Activated T-cell treated with anti-CD3 and anti-CD28 coated beads, Interleukin-2, amount 50 U/mL, for 24 hours (primary cell): ENCODE measurements around the gene ACACA.

ENCODE experiments used
- DNase-seq: peaks from one replicate; pipeline ENCODE4 v3.0.0-alpha.2; 2020
- H3K27ac Mint-ChIP-seq: 2 replicates; pipeline ENCODE4 v1.8.0; 2020; ENCODE audit warnings: mild to moderate bottlenecking, mixed read lengths
- H3K27me3 Mint-ChIP-seq: 2 replicates; pipeline ENCODE4 v1.8.0; 2020; ENCODE audit warnings: mixed read lengths
- H3K36me3 Mint-ChIP-seq: 2 replicates; pipeline ENCODE4 v1.8.0; 2020; ENCODE audit warnings: low read depth, mixed read lengths
- H3K4me1 Mint-ChIP-seq: 2 replicates; pipeline ENCODE4 v1.8.0; 2020; ENCODE audit warnings: low read depth, mixed read lengths
- H3K4me3 Mint-ChIP-seq: 2 replicates; pipeline ENCODE4 v1.8.0; 2020; ENCODE audit warnings: mild to moderate bottlenecking, moderate library complexity, mixed read lengths
- H3K9me3 Mint-ChIP-seq: 2 replicates; pipeline ENCODE4 v1.8.0; 2020; ENCODE audit warnings: mixed read lengths

ACACA gene

DNA sequence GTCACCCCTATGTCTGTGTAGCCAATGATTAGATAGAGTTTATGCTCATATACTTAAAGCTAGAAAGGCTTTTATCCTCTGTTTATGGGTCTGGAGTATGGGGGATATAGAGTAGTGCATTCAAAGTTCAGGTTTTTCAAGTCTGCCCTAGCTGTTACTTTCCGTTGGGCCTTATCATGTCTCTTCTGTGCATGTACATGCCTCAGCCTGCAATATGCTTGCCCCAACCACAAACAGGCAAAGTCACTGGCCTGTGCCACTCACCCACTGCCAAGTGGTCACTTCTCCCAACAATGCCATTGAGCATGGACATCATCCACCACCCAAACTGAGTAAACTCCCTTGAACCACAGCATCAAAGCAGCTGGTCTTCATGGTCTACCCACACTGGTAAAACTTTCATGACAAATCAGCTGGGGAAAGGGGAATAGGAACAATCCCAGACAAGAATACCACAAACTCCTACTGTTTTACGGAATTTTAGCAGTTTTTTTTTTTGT lies 101.2 kb downstream of the ACACA start:
- H3K4me3 Mint-ChIP-seq, result no peak overlapping the region
- H3K27me3 Mint-ChIP-seq, result no peaks in the 10 kb centered on the region
- peaks cover 47% of the 10 kb centered on the region for H3K36me3 Mint-ChIP-seq
- no peak overlapping the region for H3K27ac Mint-ChIP-seq
- H3K9me3 Mint-ChIP-seq, result no peaks in the 10 kb centered on the region
- no peak for DNase-seq
- H3K4me1 Mint-ChIP-seq, result no peaks in the 10 kb centered on the region

DNA sequence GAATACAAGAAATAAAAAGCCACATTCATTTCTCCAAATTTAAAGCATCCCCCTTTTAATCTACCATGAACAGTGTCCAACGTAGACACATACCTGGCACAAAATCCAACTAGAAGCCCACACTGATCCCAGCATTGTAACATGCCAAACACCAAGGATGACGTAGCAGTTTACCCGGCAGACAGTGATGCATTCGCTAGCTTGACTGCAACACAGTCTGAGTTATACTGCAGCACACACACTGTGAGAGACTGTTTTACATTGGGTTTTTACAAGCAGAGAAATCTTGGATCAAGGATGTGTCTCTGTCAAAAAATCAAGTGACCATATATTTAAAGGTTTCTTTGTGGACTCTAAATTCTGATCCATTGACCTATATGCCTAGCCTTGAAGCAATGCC lies 105.3 kb downstream of the ACACA start:
- H3K27me3 Mint-ChIP-seq, result no peaks in the 10 kb centered on the region
- peaks cover 2% of the 10 kb centered on the region for H3K4me1 Mint-ChIP-seq
- no peak overlapping the region for H3K4me3 Mint-ChIP-seq
- H3K36me3 Mint-ChIP-seq, result peaks cover 34% of the 10 kb centered on the region
- DNase-seq, result no peak
- H3K27ac Mint-ChIP-seq, result no peak overlapping the region
- H3K9me3 Mint-ChIP-seq, result no peaks in the 10 kb centered on the region

DNA sequence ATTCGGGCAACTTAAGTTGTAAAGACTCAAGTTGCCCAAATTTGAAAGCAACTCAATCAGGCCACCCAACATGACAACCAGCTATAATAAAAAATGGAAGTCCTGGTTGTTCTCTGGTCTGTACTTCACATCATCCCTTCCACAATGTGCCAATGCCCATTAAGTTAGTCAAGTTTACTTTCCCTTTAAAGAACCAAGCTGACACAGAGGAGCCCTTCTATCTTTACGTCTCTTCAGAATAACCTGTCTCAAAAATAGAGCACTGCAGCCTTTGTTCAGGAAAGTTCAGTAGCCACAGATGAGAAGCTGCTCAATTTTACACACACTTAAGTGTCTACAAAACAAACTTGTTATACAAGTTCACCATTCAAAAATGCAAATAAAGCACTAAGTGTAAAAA lies 106.0 kb downstream of the ACACA start:
- H3K36me3 Mint-ChIP-seq, result peaks cover 31% of the 10 kb centered on the region
- no peak for DNase-seq
- no peak overlapping the region for H3K4me3 Mint-ChIP-seq
- H3K27me3 Mint-ChIP-seq, result no peaks in the 10 kb centered on the region
- peaks cover 2% of the 10 kb centered on the region for H3K4me1 Mint-ChIP-seq
- H3K27ac Mint-ChIP-seq, result no peak overlapping the region
- no peaks in the 10 kb centered on the region for H3K9me3 Mint-ChIP-seq

DNA sequence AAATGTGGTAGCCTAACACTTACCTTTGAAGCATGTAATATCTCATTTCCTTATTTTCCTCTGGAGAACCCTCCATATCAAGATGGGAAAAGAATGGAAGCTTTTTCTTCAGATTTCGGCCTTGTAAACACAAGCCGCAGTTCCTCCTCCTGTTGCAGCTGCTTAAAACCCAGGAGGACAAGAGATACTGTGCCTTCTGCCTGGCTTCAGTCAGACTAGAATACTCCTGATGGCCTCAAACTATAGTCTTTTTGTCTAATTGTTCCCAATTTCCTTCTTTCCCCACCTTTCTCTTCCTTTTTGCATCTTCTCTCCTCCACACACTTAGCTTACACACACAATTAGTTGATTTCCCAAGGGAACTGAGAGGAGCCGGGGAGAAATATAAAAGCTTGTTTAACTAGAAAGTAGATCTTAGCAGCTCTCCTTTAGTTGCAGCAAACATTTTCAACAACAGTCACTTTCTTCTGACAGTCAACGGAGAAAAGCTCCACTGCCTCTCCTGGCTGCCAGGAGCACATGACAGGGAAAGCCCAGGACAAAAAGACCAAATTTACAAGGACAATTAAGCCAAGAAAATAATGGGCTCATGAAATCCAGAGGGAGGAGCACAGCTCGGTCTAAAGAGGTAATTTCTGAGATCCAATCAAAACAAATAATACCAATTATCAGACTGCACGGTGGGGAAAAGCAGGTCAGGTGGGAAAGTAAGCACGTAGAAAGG lies 107.2 kb downstream of the ACACA start:
- H3K27me3 Mint-ChIP-seq, result no peaks in the 10 kb centered on the region
- no peaks in the 10 kb centered on the region for H3K9me3 Mint-ChIP-seq
- no peak for DNase-seq
- H3K27ac Mint-ChIP-seq, result no peak overlapping the region
- no peak overlapping the region for H3K4me3 Mint-ChIP-seq
- peaks cover 29% of the 10 kb centered on the region for H3K36me3 Mint-ChIP-seq
- H3K4me1 Mint-ChIP-seq, result peaks cover 2% of the 10 kb centered on the region

DNA sequence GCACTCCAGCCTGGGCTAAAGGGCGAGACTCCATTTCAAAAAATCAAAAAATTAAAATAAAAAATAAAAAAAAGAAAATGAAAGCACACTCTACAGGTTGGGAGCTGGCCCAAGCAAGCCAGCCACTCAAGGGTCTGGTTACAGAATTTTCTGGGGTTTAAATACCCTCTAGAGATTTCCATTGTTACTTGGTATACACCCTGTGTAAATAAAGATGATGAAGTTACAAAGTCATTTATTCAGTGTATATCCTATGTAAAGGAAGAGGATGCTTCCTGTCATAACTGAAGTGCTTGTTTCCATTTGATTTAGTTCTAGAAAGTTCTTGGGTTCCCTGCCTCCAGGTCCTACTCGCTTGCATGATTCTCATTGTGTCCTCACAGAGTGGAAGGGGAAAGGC lies 110.7 kb downstream of the ACACA start:
- Mint-ChIP-seq H3K36me3 (peaks cover 17% of the 10 kb centered on the region), H3K27me3 (no peaks in the 10 kb centered on the region), H3K9me3 (no peaks in the 10 kb centered on the region), H3K27ac (no peak overlapping the region), H3K4me3 (no peak overlapping the region), H3K4me1 (peaks cover 3% of the 10 kb centered on the region)
- no peak for DNase-seq

DNA sequence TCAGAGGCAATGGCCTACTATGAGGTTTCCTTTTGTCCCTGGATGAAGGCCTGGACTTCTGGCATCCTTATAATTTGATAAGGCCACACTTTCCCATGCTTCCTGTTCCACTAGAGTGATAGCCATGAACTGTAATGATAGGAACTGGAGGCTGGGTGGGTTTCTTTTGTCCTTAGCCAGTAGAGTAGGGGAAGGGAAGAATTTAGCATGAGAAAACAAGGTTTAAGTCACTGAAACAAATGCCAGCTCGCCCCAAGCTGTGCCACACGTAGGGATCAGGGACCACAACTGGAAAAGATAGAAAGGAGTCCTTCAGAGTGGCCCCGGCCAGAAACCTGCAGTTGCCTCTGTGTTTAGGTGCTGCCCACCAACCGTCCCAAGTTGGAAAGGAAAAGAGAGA lies 111.7 kb downstream of the ACACA start:
- H3K4me3 Mint-ChIP-seq, result no peak overlapping the region
- no peaks in the 10 kb centered on the region for H3K27me3 Mint-ChIP-seq
- H3K36me3 Mint-ChIP-seq, result peaks cover 20% of the 10 kb centered on the region
- no peak for DNase-seq
- no peaks in the 10 kb centered on the region for H3K9me3 Mint-ChIP-seq
- no peak overlapping the region for H3K27ac Mint-ChIP-seq
- peaks cover 3% of the 10 kb centered on the region for H3K4me1 Mint-ChIP-seq

DNA sequence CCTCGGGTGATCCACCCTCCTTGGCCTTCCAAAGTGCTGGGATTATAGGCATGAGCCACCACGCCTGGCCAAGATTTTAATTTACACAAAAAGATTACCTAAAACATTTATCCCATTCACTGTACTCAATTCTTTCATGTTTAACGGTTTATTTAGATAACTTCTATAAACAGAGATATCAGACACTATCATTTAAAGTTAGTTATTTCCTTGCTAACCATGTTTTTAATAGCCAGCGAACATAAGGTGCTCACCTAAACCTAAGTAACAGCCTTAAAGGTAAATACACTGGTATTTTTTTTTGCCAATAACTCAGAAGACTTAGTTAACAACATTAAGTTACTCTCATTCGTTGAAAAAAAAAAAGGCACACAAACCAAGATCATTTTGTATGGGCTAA lies 112.9 kb downstream of the ACACA start:
- Mint-ChIP-seq H3K27me3 (no peaks in the 10 kb centered on the region), H3K4me3 (no peak overlapping the region), H3K9me3 (no peaks in the 10 kb centered on the region), H3K4me1 (peaks cover 3% of the 10 kb centered on the region), H3K36me3 (peaks cover 24% of the 10 kb centered on the region), H3K27ac (no peak overlapping the region)
- no peak for DNase-seq

DNA sequence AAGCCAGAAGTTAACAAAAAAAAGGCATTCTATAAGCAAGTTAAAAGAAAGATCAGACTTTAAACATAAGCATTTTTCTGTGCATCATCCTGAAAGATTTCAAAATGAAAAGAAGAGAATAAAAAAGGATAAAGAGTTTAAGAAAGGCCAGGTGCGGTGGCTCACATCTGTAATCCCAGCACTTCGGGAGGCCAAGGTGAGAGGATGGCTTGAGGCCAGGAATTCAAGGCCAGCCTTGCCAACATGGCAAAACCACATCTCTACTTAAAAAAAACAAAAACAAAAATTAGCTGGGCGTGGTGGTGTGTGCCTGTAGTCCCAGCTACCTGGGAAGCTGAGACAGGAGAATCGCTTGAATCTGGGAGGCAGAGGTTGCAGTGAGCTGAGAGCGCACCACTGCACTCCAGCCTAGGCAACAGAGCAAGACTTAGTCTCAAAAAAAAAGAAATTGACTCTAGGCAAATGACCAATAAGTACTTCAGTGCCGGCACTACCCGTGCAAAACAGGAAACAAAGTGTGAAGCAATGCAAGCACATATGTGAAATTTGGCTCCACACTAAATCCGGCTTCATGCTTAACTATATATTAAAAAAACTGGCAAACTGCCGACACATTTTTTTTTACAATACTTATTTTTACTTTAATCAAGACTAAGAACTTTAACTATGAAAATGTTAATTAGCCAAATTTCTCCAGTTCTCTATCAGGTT lies 114.1 kb downstream of the ACACA start:
- peaks cover 1% of the 10 kb centered on the region for H3K4me1 Mint-ChIP-seq
- no peak overlapping the region for H3K4me3 Mint-ChIP-seq
- H3K9me3 Mint-ChIP-seq, result no peaks in the 10 kb centered on the region
- DNase-seq, result no peak
- H3K36me3 Mint-ChIP-seq, result peaks cover 25% of the 10 kb centered on the region
- H3K27ac Mint-ChIP-seq, result no peak overlapping the region
- H3K27me3 Mint-ChIP-seq, result no peaks in the 10 kb centered on the region

DNA sequence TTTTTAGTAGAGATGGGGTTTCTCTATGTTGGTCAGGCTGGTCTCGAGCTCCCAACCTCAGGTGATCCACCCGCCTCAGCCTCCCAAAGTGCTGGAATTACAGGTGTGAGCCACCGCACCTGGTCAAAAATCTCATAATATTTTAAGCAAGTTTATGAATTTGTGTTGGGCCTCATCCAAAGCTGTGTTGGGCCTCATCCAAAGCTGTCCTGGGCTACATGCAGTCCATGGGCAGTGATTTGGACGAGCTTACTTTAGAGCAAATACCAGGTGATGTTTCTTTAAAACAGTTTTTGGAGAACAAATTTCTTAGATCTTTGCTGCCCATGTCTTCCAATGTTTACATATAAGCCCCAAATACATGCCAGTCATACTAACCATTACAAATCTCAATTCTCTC lies 115.3 kb downstream of the ACACA start:
- DNase-seq, result no peak
- H3K4me3 Mint-ChIP-seq, result no peak overlapping the region
- peaks cover 32% of the 10 kb centered on the region for H3K36me3 Mint-ChIP-seq
- H3K9me3 Mint-ChIP-seq, result no peaks in the 10 kb centered on the region
- H3K4me1 Mint-ChIP-seq, result peaks cover 1% of the 10 kb centered on the region
- H3K27me3 Mint-ChIP-seq, result no peaks in the 10 kb centered on the region
- no peak overlapping the region for H3K27ac Mint-ChIP-seq

DNA sequence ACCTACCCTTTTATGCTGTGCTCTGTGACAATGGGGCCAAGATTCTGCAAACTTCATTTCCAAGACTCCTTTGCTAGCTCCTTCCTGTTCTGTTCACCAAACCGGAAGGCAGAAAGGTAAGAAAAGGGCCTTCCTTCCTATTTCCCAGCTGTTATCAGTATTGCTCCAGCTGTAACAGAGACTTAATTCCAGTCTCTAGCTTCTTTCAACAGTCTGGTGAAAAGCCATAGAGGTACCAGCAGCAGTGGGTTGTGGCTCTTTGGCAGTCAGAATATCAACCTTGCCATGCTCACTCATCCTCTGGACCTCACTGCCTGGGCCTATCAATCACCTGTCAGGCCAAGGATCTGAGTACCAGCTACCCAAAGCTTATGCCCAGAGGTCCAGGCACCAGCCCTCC lies 120.2 kb downstream of the ACACA start:
- no peak for DNase-seq
- Mint-ChIP-seq H3K9me3 (no peaks in the 10 kb centered on the region), H3K4me1 (peaks cover 4% of the 10 kb centered on the region), H3K27me3 (no peaks in the 10 kb centered on the region), H3K36me3 (peaks cover 62% of the 10 kb centered on the region), H3K4me3 (no peak overlapping the region), H3K27ac (no peak overlapping the region)

DNA sequence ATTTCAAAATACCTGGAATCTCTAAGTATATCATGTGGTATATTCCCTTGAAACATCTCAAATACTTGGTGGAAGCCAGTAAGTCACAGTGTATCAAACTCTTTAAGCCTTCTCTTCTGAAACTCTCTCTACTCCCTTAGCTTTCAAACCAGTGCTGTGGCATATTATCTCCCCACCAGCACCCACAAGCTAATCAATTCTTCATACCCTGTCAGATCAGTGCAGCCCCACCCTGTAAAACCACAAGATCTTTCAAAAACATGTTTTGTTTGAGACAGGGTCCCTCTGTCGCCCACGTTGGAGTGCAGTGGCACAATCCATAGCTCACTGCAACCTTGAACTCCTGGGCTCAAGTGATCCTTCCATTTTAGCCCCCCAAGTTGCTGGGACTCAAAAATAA lies 122.4 kb downstream of the ACACA start:
- Mint-ChIP-seq H3K27ac (no peak overlapping the region), H3K4me3 (no peak overlapping the region), H3K9me3 (no peaks in the 10 kb centered on the region), H3K27me3 (no peaks in the 10 kb centered on the region), H3K4me1 (peaks cover 4% of the 10 kb centered on the region), H3K36me3 (peaks cover 68% of the 10 kb centered on the region)
- DNase-seq, result no peak

DNA sequence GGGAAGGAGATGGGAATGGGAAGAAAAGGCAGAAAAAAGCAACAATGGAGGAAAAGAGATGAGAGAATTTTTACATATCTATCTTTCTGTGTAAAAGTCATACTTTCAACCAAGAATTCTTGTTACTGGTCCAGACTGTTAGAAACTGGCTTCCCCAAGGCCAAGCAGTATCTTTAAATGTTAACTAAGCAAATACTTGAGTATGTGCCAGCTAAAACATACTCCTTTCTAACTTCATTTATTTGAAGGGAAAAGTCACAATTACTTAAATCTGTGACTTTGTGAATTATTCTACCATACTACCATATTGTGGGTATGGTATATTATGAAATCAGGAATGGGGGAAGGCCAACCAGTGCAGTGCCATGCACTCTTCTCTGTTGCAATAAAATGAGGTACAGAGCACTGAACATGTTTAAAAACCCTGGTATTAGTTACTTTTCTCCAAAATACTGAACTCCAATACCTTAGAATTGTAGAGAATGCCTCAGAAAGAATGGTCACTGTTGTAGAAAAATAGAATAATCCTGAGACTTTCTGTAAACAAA lies 123.1 kb downstream of the ACACA start:
- H3K36me3 Mint-ChIP-seq, result peaks cover 70% of the 10 kb centered on the region
- H3K4me1 Mint-ChIP-seq, result peaks cover 4% of the 10 kb centered on the region

DNA sequence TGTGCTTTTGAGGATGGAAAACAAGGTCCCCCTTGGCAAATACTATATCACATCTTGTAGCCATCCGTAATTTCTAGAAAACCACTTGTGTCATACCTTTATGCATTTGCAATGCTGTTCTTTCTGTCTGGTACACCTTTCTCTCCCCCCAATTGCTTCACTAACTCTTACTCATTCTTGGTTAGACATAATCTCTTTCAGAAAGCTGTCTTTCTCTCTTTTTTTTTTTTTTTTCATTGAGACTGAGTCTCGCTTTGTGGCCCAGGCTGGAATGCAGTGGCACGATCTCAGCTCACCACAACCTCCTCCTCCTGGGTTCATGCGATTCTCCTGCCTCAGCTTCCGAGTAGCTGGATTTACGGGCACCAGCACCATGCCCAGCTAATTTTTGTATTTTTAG lies 125.8 kb downstream of the ACACA start:
- Mint-ChIP-seq H3K27ac (no peak overlapping the region), H3K36me3 (peaks cover 81% of the 10 kb centered on the region), H3K4me1 (peaks cover 4% of the 10 kb centered on the region), H3K27me3 (no peaks in the 10 kb centered on the region), H3K9me3 (no peaks in the 10 kb centered on the region), H3K4me3 (no peak overlapping the region)
- no peak for DNase-seq

More for the DNA sequence above, 123.1 kb downstream of the ACACA start:
- Mint-ChIP-seq H3K27me3 (no peaks in the 10 kb centered on the region), H3K4me3 (no peak overlapping the region), H3K27ac (no peak overlapping the region), H3K9me3 (no peaks in the 10 kb centered on the region)
- DNase-seq, result no peak

DNA sequence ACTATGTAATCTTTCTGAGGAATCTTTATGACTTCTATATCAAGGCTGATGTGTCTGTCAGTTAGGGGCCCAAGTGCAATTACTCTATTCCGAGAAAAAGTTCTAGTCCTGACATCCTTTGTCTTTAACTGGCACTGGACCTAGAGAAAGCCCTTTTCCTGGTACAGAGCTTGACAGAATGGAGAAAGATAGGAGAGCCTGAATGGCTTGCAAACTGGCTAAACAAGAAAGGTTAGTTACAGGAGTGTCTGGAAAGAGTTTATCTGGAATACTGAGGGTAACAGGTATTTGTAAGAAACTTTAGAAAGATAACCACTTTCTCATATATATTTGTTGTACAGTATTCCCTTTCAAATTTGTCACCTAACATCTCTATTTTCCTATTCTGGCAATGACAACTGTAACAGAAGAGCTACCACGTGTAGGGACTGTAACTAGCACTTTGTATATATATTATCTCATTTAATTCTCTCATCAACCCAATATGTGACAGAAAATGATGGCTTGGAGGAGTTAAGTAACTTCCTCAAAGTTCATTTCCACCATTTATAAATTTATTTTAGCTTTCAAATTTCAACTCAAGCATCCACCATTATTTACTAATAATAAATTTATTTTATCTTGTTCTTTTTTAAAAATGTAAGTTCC lies 128.3 kb downstream of the ACACA start:
- Mint-ChIP-seq H3K9me3 (no peaks in the 10 kb centered on the region), H3K4me1 (no peaks in the 10 kb centered on the region), H3K27ac (no peak overlapping the region), H3K4me3 (no peak overlapping the region), H3K36me3 (peaks cover 86% of the 10 kb centered on the region), H3K27me3 (no peaks in the 10 kb centered on the region)
- DNase-seq, result no peak

DNA sequence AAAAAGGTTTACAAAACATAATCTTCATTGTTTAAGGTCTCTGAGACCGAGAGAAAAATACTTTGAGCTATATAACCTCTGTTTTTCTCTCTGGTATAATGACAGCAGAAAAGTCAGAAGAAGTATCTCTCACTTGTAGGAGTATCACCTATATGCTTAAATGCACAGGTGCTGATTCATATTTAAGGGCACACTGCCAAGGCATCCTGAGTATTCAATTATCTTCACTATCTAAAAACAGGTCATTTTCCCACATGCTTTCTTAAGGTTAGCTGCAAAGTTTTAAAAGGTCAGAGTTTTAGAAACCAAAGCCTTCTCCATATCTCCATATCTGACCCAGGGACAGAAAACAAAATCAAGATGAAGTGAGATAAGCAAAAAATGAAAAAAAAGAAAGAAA lies 130.2 kb downstream of the ACACA start:
- no peaks in the 10 kb centered on the region for H3K27me3 Mint-ChIP-seq
- DNase-seq, result no peak
- H3K4me1 Mint-ChIP-seq, result no peaks in the 10 kb centered on the region
- no peak overlapping the region for H3K4me3 Mint-ChIP-seq
- peaks cover 75% of the 10 kb centered on the region for H3K36me3 Mint-ChIP-seq
- no peaks in the 10 kb centered on the region for H3K9me3 Mint-ChIP-seq
- peak overlapping the region; percentile 3 for H3K27ac Mint-ChIP-seq
